Stimulated activated naive CD8-positive, alpha-beta T cell treated with anti-CD3 and anti-CD28 coated beads, Interleukin-15, Interleukin-2, amounts not matched to agents 100 U/mL and 50 U/mL, for 24 hours (primary cell): ENCODE measurements around the gene EDEM3.
"Not testable (repeated sequence)": the region's sequence is repeated elsewhere in the genome, so short reads cannot be mapped to it uniquely, and the experiment has no call there.

Source experiments
- ATAC-seq: fragments of 150-1000 bp; cut with Tn5 transposase; one replicate; pipeline ENCODE4 v1.10.0; 2021
- DNase-seq: peaks from one replicate; pipeline ENCODE4 v3.0.0; 2021

EDEM3 gene

DNA sequence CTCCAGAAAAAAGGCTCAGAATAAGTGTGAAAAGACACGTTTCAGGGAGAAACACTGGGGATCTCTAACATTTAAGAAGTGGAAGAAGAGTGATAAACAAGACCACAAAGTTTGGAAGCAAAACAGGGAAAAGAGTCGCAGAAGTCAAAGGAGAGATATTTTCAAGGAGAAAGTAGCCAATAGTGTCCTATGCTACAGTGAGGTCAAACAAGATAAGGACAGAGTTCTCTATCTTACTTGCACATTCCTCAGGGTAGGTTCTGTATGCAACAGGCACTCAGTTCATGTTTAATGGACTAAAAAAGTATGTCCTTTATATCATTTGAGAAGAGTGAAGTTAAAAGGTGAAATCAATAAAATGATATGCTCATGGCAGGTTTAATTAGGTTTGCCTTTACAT lies 13.8 kb upstream of the EDEM3 start:
- DNase-seq = no peak
- ATAC-seq = no peak

DNA sequence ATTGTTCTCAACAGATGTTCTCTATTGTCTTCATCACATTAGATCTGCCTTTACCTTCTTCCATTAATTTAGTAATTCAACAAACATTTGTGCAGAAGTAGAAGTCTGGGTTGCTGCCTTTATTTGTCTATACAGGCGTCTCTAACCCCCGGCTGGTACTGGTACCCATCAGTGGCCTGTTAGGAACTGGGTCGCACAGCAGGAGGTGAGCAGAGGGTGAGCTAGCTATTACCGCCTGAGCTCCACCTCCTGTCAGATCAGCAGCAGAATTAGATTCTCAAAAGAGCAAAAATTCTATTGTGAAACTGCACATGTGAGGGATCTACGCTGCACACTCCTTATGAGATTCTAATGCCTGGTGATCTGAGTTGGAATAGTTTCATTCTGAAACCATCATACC lies 12.9 kb upstream of the EDEM3 start:
- DNase-seq = no peak
- ATAC-seq = no peak

DNA sequence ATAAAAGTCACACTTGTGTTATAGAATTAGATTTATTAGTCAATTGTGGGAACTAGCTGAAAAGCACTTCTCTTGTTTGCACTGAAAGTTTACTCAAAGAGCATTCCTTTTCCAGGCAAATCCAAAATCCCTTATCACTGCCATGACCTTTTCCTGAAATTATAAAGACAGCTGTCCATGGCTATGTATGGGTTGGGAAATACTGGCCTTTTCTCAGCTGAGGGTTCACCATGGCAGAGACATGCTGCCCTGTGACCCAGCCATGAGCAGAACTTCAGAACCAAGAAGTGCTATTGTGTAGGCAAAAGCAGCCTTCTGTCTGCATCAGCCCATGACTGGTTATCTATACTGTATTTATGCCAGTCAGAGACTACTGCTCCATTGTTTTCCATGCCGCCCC lies 9.8 kb upstream of the EDEM3 start:
- DNase-seq (no peak), ATAC-seq (no peak)

DNA sequence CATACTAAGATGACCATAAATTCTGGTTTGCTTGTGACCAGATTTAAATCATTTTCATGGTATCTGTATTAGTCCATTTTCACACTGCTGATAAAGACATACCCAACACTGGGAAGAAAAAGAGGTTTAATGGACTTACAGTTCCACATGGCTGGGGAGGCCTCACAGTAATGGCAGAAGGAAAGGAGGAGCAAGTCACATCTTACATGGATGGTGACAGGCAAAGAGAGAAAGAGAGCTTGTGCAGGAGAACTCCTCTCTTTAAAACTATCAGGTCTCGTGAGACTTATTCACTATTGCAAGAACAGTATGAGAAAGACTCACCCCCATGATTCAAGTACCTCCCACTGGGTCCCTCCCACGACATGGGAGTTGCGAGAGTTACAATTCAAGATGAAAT lies 8.9 kb upstream of the EDEM3 start:
- not testable (repeated sequence) for DNase-seq, ATAC-seq

DNA sequence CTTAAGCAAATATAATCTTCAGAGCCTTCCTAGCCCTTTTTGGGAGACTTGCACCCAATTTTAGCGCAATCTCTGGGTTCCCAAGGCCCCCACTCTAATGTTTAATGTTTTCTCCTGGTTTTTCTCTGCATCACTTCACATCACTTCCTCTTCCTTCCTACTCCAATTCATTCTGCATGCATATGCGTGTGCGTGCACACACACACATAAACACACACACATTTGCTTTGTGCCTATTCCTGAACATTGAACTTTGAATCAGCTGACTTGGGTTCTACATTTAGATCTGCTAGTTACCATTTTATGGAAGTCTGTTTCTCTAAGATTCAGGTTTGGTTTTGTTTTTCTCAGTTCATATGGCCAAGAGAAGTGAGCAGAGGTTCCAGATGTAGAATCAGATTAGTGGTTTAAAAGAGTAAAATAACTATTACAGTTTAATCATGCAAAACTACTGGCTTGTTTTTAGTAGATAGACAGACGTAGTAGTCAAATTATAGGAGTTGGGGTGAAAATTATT lies 7.4 kb upstream of the EDEM3 start:
- no peak for ATAC-seq

DNA sequence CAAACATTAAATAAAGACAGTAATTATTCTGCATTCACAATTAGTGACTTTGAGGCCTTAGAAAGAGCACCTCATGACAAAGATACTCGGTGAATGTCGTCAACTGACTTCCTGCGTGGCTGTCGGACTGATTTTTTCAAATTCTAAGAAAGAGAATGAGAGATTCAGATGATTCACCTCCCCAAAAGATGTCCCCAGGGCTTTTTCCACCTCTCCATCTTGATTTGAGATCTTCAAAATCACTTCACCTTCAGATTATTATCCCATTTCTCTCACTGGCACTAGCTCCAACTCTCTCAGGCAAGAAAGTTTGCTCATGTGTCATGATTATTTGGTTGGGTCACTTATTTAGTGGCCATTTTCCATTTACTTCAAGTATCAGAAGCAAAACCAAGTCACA lies 5.0 kb upstream of the EDEM3 start:
- DNase-seq (no peak), ATAC-seq (no peak)

More for the DNA sequence above, 7.4 kb upstream of the EDEM3 start:
- no peak for DNase-seq

DNA sequence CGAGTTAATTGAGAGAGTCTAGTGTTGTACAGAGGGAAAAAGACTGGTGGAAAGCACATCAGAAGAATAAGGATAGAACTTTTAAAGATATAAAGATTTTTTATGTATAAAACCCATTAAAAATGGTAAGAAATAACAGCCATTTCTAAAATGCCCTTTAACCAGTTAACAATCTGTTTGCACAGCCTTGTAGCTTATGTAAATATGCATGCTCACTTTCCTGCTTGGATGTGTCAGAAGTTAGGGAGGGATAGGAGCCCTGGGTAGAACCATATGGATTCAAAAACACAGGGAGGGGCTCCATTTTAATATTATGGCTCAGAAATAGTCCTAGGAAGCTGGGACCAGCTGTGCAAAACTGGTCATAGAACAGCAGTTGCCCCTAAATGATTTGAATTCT lies 4.5 kb upstream of the EDEM3 start:
- no peak for DNase-seq
- ATAC-seq = no peak

DNA sequence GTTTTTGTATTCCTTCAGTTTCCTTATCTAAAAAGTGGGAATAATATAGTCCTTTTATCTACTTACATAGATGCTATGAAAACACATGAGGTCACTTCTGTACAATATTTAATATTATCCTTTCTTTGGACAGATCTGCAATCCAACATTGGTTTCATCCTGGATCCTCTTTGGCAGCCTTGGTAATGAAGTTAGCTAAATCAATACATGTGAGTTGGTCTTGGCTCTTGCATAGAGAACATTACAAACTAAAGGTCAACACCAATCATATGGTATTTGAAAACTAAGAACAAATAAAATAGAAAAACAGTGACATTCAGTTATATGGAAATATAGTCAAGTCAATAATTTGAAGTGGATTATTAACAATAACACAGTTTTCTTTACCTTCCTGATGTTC lies 3.2 kb upstream of the EDEM3 start:
- no peak for DNase-seq
- no peak for ATAC-seq

DNA sequence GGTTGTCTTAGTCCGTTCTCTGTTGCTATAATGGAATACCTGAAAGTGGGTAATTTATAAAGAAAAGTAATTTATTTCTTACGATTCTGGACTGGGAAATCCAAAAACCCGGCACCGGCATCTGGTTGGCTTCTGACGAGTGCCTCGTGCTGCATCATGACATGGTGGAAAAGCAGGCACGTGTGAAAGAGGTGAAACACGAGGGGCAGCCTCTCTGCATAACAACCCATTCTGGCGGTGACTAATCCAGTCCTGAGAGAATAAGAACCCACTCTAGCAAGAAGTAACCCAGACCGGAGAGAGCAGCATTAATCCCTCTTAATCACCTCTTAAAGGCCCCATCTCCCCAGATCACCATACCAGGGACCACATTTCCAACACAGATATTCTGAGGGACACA lies 2.7 kb upstream of the EDEM3 start:
- ATAC-seq (no peak), DNase-seq (no peak)

DNA sequence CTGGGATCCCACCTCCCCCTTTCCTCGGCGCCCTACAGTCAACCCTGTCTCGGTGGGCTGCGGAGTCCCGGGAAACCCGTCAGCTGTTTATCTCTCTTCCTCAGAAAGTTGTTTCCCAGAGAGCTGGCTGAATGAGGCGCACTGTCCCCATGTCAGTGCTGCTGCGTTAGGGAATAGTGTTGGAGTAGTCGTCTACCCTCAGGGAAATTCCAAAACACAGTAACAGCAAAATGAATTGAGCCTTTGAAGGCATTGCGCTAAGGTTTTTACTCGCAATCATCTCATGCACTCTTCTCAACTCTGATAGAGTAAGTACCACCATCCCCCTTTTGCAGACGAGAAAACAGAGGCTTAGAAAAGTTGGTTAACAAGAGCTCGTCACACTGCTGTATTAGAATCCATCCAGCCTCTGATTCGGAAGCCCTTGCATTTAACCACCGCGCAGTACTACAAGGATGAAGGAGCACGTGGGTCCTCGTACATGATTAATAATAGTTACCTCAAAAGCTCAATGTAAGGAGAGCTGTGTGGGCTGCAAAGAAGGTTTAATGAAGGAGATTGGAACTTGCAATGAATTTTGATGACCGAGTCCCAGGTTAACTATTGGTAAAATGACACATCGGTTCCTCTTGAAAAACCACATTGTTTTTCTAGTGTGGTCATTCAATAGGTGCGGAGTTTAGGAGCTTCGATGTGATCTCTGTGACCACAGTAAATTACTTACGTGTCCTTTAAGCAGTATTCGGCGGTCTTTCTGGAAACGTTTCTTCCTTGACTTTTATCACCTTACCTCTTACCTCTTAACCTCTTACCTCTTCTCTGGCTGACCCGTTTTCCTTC lies 788 bp upstream of the EDEM3 start:
- peak; percentile 5 for ATAC-seq
- DNase-seq = peak; percentile 24

DNA sequence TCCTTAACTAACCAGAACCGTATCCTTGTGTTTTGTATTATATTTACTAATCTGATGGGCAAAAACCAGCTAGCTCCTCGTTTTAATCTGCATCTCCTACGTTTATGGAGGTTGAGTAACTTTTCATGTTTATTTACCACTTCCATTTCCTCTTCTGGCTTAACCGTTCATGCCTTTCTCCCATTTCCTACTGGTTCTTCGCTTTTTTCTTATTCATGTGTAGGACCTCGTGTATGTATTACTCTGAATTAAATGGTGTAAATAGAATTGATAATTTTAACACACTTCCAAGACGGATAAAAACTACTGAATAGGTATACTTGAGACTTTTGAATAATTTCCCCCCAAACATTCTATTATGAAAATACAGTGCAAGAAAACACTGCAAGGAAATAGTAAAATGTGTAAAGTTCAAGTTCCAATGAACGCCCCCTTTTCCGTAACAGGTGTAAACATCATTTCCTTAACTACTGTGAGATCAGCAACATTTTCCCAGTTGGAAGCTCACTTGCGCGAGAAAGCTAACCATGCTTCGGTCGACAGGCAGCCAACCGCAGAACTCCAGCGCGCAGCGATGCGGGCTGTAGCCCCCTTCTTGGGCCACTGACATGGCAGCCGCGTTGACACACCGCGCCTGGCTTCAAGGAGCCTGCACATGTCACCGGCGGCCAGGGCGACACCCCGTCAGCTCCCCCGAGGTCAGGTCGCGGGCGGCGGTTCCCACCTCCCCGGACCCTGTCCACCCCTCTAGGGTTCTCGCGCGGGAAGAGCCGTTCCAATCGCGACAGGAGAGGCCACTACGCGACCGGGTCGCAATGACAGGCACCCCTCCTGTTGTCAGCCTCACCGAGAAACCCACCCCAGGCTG lies 816 bp downstream of the EDEM3 start:
- ATAC-seq = peak; percentile 0
- peak; percentile 61 for DNase-seq

DNA sequence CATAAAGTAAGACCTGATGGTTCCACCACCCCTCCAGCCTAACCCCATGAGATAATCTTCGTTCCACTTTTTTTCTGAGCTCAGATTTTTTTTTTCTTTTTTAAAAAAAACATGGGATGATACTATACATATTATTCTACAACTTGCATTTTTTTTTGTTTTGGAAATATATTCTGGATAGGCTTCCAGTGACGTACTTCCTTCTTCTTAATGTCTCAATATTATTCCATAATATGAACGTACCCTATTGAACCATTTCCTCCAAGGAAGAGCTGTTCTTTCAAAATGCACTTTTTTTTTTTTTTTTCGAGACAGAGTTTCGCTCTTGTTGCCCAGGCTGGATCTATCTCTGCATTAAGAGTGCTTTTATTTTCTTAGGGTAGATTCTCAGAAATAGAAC lies 1.5 kb downstream of the EDEM3 start:
- no peak for DNase-seq

DNA sequence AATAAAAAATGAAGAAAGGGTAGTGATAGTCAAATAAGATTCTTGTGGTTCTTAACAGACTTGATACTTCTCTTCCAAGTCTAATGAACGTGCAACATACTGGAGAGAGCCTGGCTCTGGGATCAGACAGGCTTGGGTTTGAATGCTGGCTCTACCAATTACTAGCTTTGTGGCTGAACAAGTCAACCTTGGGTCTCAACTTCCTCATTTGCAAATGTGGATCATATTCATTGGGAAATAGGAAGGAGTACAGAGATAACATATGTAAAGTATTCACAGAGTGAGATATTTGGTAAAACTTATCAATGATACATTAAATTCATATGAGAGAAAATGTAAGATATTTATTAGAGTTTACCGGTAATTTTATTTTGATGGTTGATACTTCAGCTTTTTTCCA lies 2.0 kb downstream of the EDEM3 start:
- ATAC-seq (no peak), DNase-seq (no peak)

More for the DNA sequence above, 1.5 kb downstream of the EDEM3 start:
- ATAC-seq = no peak

DNA sequence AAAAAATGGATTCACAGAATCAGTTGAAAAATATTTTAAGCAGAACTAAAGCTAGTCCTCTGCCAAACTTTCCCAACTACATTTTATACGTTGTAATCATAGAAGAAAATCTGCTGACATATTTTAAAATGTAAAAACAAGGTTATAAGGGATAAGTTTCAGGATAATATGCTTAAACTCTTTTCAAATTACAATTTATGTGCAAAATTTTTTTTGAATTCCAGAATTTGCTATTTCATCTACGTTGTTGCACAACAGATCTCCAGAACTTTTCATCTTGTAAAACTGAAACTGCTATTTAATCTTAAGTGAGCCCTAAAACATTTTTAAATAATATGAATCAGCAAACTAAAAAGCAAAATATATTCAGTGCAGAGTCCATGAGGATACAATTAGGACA lies 5.9 kb downstream of the EDEM3 start:
- ATAC-seq = no peak
- no peak for DNase-seq

DNA sequence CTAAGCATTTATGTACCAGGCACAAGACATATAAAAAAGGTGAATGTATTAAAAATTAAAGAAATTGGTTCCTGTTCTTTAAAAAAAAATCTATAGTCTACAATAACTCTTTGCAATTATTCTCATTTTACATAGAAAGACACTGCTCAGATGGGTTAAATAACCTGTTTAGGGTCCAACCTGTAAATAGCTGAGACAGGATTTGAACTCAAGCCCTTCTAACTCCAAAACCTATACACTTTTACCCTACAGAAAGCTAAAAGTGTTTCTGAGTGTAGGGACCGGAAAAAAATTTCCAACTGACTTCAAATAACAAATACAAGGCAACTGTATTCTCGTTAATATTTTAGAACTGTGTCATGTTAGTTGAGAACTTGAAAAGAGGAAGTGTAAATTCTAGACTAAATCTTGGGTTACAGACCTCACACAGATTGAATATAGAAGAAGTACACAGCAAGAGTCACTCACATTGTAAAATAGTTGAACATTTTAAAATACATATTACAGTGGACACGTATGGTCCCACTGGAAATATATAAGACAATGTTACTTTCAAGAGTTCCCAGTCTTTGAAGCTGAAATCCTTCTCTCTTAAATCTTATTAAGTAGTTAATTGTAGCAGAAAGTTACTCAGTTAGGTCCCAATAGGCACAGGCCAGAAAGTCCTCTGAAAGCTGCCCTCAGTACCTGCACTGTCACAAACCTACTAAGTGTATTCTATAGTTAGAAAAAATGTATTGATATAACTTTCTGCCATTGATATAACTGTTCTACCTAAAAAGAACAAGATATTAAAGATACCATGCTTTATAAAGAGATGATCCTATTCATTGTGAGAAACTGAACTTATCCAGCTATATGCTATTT lies 7.3 kb downstream of the EDEM3 start:
- ATAC-seq = no peak
- no peak for DNase-seq

DNA sequence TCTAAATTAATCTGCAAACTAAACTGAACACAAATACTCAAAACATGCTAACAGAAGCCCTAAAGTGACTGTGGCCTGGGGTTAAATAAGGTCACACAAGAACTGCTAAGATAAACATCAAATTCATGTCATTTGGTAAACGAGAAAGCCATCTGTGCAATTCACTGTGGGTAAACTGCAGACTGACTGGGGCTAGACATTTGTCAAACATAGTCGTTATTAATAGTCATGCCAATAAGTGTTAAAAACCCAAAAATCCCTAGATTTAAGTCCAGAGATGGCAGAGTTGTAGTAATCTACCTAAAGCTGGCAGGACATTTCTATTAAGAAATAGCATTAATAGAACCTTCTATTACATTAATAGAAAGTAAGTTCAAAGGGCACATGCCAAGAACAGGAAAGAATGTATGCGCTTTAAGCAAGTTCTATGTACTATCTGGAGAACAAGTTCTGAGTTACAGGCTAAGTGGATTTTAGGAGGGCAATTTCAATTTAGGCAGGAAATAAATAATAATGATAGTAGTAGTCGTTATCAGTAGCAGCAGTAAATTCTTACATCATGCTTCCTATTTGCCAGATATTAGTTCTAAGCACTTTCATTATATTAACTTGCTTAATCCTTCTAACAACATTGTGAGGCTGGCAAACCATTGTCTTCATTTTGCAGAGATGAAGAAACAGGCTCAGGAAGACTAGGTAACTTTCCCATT lies 8.6 kb downstream of the EDEM3 start:
- DNase-seq = no peak
- peak; percentile 45 for ATAC-seq

DNA sequence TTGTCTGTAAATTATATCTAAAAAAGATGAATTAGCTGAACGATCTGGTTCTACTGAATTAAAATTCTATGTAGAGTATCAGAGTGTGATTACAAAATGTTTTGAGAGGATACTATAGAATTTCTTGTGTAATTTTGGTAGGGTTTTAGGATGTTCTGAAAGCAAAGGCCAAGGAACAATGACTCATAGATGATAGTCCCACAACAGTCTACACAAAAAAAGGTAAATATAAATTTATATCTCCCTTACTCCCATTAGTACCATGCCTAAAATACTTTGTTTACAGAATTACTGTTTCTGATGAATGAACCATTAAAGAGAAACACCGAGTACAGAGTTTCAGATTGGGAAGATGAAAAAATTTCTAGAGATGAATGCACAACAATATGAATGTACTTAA lies 9.5 kb downstream of the EDEM3 start:
- DNase-seq = no peak
- ATAC-seq = no peak

DNA sequence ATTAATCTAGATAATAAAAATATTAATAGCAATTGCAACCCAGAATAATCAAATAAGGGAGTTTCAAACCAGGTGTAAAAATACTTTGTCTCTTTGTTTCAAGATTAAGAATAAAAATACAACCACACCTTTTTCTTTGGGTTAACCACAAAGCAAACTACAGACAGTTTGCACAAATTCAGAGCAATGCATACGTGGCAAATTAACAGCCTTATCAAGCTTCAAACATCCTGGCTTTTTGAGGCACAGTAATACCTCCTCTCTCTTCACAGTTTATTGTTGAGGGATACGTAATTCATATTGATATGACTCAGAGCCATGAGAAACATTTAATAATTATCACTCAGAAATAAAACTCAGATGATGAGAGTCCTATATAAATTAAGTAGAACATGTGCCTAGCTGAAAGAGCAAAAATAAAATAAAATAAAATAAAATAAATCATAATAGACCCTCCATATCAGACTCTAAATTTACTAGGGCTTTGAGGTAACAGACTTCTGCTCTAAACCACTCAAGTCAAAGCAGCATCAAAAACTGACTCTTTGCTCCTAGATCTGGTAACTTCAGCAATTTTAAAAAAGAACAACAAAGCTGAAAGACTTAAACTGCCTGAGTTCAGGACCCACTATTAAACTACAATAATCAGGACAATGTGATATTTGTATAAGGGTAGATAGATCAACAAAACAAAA lies 11.4 kb downstream of the EDEM3 start:
- ATAC-seq (peak; percentile 89), DNase-seq (no peak)

DNA sequence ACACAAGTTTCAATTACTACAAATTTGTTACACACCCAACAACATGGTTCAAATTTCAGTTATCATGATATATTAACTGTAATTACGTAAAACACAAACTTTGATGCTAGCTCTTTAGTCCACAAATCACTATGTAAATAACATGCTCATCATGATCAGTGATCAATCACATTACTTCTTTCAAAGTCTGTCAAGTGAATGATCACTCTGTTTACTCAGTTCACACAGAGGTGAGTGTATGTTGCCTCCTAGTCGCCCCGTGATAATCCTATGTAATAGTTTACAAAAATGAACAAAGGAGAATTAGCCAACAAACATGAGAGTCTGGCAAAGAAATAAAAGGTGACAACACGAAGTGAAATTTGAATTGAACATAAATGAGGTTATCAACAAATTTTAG lies 14.3 kb downstream of the EDEM3 start:
- ATAC-seq = no peak
- no peak for DNase-seq

DNA sequence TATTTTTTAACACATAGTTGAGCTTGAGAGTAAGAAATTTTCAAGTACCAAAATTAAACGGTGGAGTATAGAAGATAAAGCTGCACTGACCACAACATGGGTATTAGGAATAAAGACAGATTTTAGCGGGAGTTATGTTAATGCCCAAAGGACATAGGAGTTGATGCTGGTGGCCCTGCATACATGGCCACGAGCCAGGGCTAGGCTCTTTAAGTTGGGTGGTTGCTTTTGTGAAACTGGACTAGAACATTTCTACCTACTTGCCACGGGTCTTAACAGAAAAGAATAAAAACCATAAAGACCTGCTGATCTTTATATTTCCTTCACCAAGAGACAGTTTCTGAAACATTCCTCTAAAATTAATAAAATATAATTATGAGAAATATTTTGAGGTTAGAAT lies 14.9 kb downstream of the EDEM3 start:
- ATAC-seq (no peak), DNase-seq (no peak)

DNA sequence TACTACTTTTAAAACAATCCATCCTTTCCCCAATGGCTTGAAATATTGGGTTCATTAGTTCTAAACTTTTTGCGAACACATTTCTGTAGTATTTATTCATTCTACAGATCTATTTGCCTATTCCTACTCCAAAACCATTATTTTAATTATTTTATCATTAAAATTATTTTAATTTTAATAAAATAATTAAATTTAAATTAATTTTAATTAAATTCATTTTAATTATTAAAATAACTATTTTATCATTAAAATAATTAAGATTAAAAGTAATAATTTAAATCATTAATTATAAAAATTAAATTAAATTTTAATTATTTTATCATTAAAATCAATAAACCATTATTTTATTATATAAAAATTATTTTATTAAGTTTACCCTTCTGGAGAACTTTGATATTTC lies 15.6 kb downstream of the EDEM3 start:
- no peak for ATAC-seq

More for the DNA sequence above, 15.6 kb downstream of the EDEM3 start:
- DNase-seq = no peak
